Large intestine (tissue), 3 donors: ENCODE measurements around the gene ALMS1. TPM values are rescaled to one million over a fixed set of nuclear protein-coding genes. Genes with fewer than 3 reads are reported as not detected.
"Not testable (repeated sequence)": the region's sequence is repeated elsewhere in the genome, so short reads cannot be mapped to it uniquely, and the experiment has no call there.

Experiments used
- DNase-seq, 2 donors: peaks; one replicate each; pipeline versions ENCODE4 v3.0.0 to v3.0.0-alpha.2; 2013
- H3K27ac ChIP-seq: one replicate; pipeline ENCODE4 v1.5.1; 2013; ENCODE audit warnings: low read length
- H3K27me3 ChIP-seq: 2 replicates; pipeline ENCODE4 v1.6.1; 2013; ENCODE audit warnings: low read length; ENCODE audit not compliant: control insufficient read depth, insufficient read depth
- H3K36me3 ChIP-seq: 2 replicates; pipeline ENCODE4 v1.6.1; 2013; ENCODE audit warnings: low read length; ENCODE audit not compliant: control insufficient read depth, insufficient read depth
- H3K4me1 ChIP-seq: one replicate; pipeline ENCODE4 v1.6.1; 2013; ENCODE audit warnings: low read length; ENCODE audit not compliant: control insufficient read depth, insufficient read depth
- H3K4me3 ChIP-seq: one replicate; pipeline ENCODE4 v1.5.1; 2013; ENCODE audit warnings: low read length
- H3K9me3 ChIP-seq: one replicate; pipeline ENCODE4 v1.6.1; 2013; ENCODE audit warnings: mild to moderate bottlenecking, low read depth, low read length, moderate library complexity; ENCODE audit not compliant: control insufficient read depth
- WGBS: methylation state at CpG from one replicate; pipeline ENCODE4 v1.1.5; 2013; ENCODE audit warnings: low lambda C conversion rate; ENCODE audit not compliant: insufficient coverage; 5-methylcytosine and 5-hydroxymethylcytosine counted together
- polyA plus RNA-seq: library from polyadenylated mRNA; unstranded; fragments of 120-200 nt; gene quantifications from one replicate; pipeline ENCODE4 v1.2.1, GENCODE V29; 2013

Gene ALMS1
- polyA plus RNA-seq, 1 donor = 22.5 TPM

- H3K27ac ChIP-seq = no peak overlapping the region
- H3K4me1 ChIP-seq = no peaks in the 10 kb centered on the region
- no CpG with 5 or more reads among the region's 5 CpGs for WGBS
- no peaks in the 10 kb centered on the region for H3K9me3 ChIP-seq
- H3K27me3 ChIP-seq = no peaks in the 10 kb centered on the region
- DNase-seq = no peak
- H3K36me3 ChIP-seq = no peaks in the 10 kb centered on the region
- no peak overlapping the region for H3K4me3 ChIP-seq
Measured at GRCh38 chr2:73566288-73566878, 180.7 kb downstream of the ALMS1 start.

GRCh38 chr2:73575261-73575660 lies 189.6 kb downstream of the ALMS1 start:
- Histone ChIP-seq H3K4me1 (no peaks in the 10 kb centered on the region), H3K27me3 (no peaks in the 10 kb centered on the region), H3K36me3 (peaks cover 10% of the 10 kb centered on the region), H3K4me3 (no peak overlapping the region), H3K9me3 (peaks cover 9% of the 10 kb centered on the region), H3K27ac (no peak overlapping the region)
- WGBS = no CpG with 5 or more reads among the region's 2 CpGs
- no peak for DNase-seq

GRCh38 chr2:73582364-73582763 lies 196.7 kb downstream of the ALMS1 start:
- WGBS = 87% methylated on average over 2 of the region's 2 CpGs
- H3K9me3 ChIP-seq = peaks cover 13% of the 10 kb centered on the region
- no peak for DNase-seq
- no peak overlapping the region for H3K4me3 ChIP-seq
- no peak overlapping the region for H3K27ac ChIP-seq
- no peaks in the 10 kb centered on the region for H3K27me3 ChIP-seq
- no peaks in the 10 kb centered on the region for H3K4me1 ChIP-seq
- H3K36me3 ChIP-seq = no peaks in the 10 kb centered on the region

- Histone ChIP-seq H3K4me1 (no peaks in the 10 kb centered on the region), H3K9me3 (peaks cover 3% of the 10 kb centered on the region), H3K4me3 (no peak overlapping the region), H3K27me3 (no peaks in the 10 kb centered on the region), H3K36me3 (no peaks in the 10 kb centered on the region), H3K27ac (no peak overlapping the region)
- 59% methylated on average over 2 of the region's 4 CpGs for WGBS
- no peak for DNase-seq
Measured at GRCh38 chr2:73588177-73588576, 202.5 kb downstream of the ALMS1 start.

GRCh38 chr2:73593680-73594079 lies 208.0 kb downstream of the ALMS1 start:
- 80% methylated on average over 1 of the region's 2 CpGs for WGBS
- Histone ChIP-seq H3K4me1 (no peaks in the 10 kb centered on the region), H3K4me3 (no peak overlapping the region), H3K27me3 (no peaks in the 10 kb centered on the region), H3K36me3 (no peaks in the 10 kb centered on the region), H3K27ac (no peak overlapping the region), H3K9me3 (no peaks in the 10 kb centered on the region)
- DNase-seq = no peak

- Histone ChIP-seq H3K27ac (no peak overlapping the region), H3K4me3 (no peak overlapping the region), H3K4me1 (no peaks in the 10 kb centered on the region), H3K9me3 (no peaks in the 10 kb centered on the region), H3K36me3 (no peaks in the 10 kb centered on the region), H3K27me3 (no peaks in the 10 kb centered on the region)
- 86% methylated on average over 1 of the region's 2 CpGs for WGBS
- no peak for DNase-seq
Measured at GRCh38 chr2:73594251-73594650, 208.6 kb downstream of the ALMS1 start.

GRCh38 chr2:73601780-73602179 lies 216.1 kb downstream of the ALMS1 start:
- whole genome bisulfite sequencing = no CpG with 5 or more reads among the region's 5 CpGs
- Histone ChIP-seq H3K4me1 (no peaks in the 10 kb centered on the region), H3K27ac (no peak overlapping the region), H3K36me3 (peaks cover 20% of the 10 kb centered on the region), H3K4me3 (no peak overlapping the region), H3K9me3 (no peaks in the 10 kb centered on the region), H3K27me3 (no peaks in the 10 kb centered on the region)
- no peak for DNase-seq

GRCh38 chr2:73603099-73603588 lies 217.5 kb downstream of the ALMS1 start:
- H3K27ac ChIP-seq, DNase-seq, H3K9me3 ChIP-seq, H3K4me1 ChIP-seq, H3K27me3 ChIP-seq, H3K4me3 ChIP-seq: not testable (repeated sequence)
- peaks cover 20% of the 10 kb centered on the region for H3K36me3 ChIP-seq
- WGBS = 100% methylated on average over 3 of the region's 4 CpGs

- H3K9me3 ChIP-seq, DNase-seq, H3K4me1 ChIP-seq, H3K27me3 ChIP-seq, H3K27ac ChIP-seq, H3K4me3 ChIP-seq: not testable (repeated sequence)
- H3K36me3 ChIP-seq = peaks cover 30% of the 10 kb centered on the region
- no CpG with 5 or more reads among the region's 2 CpGs for WGBS
Measured at GRCh38 chr2:73604589-73604988, 219.0 kb downstream of the ALMS1 start.

GRCh38 chr2:73610111-73610510 lies 224.5 kb downstream of the ALMS1 start:
- WGBS = no CpG with 5 or more reads among the region's 3 CpGs

GRCh38 chr2:73611193-73611592 lies 225.6 kb downstream of the ALMS1 start:
- Histone ChIP-seq H3K4me3 (no peak overlapping the region), H3K36me3 (peaks cover 10% of the 10 kb centered on the region), H3K9me3 (no peaks in the 10 kb centered on the region), H3K27ac (no peak overlapping the region), H3K4me1 (no peaks in the 10 kb centered on the region), H3K27me3 (no peaks in the 10 kb centered on the region)
- no peak for DNase-seq
- WGBS = no CpG with 5 or more reads among the region's 4 CpGs

More at GRCh38 chr2:73610111-73610510, 224.5 kb downstream of the ALMS1 start:
- H3K4me3 ChIP-seq = no peak overlapping the region
- H3K9me3 ChIP-seq = no peaks in the 10 kb centered on the region
- no peak for DNase-seq
- H3K36me3 ChIP-seq = peaks cover 10% of the 10 kb centered on the region
- H3K4me1 ChIP-seq = no peaks in the 10 kb centered on the region
- H3K27ac ChIP-seq = no peak overlapping the region
- H3K27me3 ChIP-seq = no peaks in the 10 kb centered on the region
